Measurements from ENCODE around the gene DGKZ.
"Not testable (repeated sequence)": the region's sequence is repeated elsewhere in the genome, so short reads cannot be mapped to it uniquely, and the experiment has no call there.

DGKZ gene

GRCh38 chr11:46367244-46367915, 20.1 kb downstream of the DGKZ start:
- peak; percentile 38 for DNase-seq (ENCODE audit: low spot score)

GRCh38 chr11:46367916-46368267, 20.6 kb downstream of the DGKZ start:
- no peak for DNase-seq (ENCODE audit: low spot score)

- DNase-seq (ENCODE audit: low spot score) = peak; percentile 73
Measured at GRCh38 chr11:46369458-46370152, 22.3 kb downstream of the DGKZ start.

- no peak for DNase-seq (ENCODE audit: low spot score)
Measured at GRCh38 chr11:46370253-46370652, 23.0 kb downstream of the DGKZ start.

- DNase-seq (ENCODE audit: low spot score) = not testable (repeated sequence)
Measured at GRCh38 chr11:46371262-46371661, 24.0 kb downstream of the DGKZ start.

GRCh38 chr11:46372086-46372485, 24.8 kb downstream of the DGKZ start:
- no peak for DNase-seq (ENCODE audit: low spot score)

- DNase-seq (ENCODE audit: low spot score) = not testable (repeated sequence)
Measured at GRCh38 chr11:46372501-46372900, 25.2 kb downstream of the DGKZ start.

GRCh38 chr11:46373787-46374740, 26.8 kb downstream of the DGKZ start:
- DNase-seq (ENCODE audit: low spot score) = no peak

- no peak for DNase-seq (ENCODE audit: low spot score)
Measured at GRCh38 chr11:46374815-46375214, 27.6 kb downstream of the DGKZ start.

GRCh38 chr11:46375392-46376101, 28.3 kb downstream of the DGKZ start:
- no peak for DNase-seq (ENCODE audit: low spot score)

- DNase-seq (ENCODE audit: low spot score) = no peak
Measured at GRCh38 chr11:46376258-46377050, 29.2 kb downstream of the DGKZ start.

GRCh38 chr11:46377290-46377689, 30.0 kb downstream of the DGKZ start:
- DNase-seq (ENCODE audit: low spot score) = no peak

- no peak for DNase-seq (ENCODE audit: low spot score)
Measured at GRCh38 chr11:46377831-46378230, 30.6 kb downstream of the DGKZ start.

GRCh38 chr11:46378296-46378695, 31.0 kb downstream of the DGKZ start:
- no peak for DNase-seq (ENCODE audit: low spot score)

GRCh38 chr11:46378811-46379481, 31.7 kb downstream of the DGKZ start:
- no peak for DNase-seq (ENCODE audit: low spot score)

- not testable (repeated sequence) for DNase-seq (ENCODE audit: low spot score)
Measured at GRCh38 chr11:46379482-46380293, 32.4 kb downstream of the DGKZ start.

- no peak for DNase-seq (ENCODE audit: low spot score)
Measured at GRCh38 chr11:46380340-46381047, 33.2 kb downstream of the DGKZ start.

- no peak for DNase-seq (ENCODE audit: low spot score)
Measured at GRCh38 chr11:46381048-46381818, 34.0 kb downstream of the DGKZ start, which contains the start of gene MDK. MDK (plus strand) TSS chr11:46381669; CDS start chr11:46382058, 389 bp downstream.

Measured in kidney tubule cell (primary cell).